Panc1 (cell line): Measurements from ENCODE around the gene CIDEA. TPM values are rescaled to one million over a fixed set of nuclear protein-coding genes. Genes with fewer than 3 reads are reported as not detected.

ENCODE experiments used
- ATAC-seq: fragments of 200-7000 bp; cut with Tn5 transposase; 2 replicates; pipeline ENCODE4 v1.9.1; 2020; ENCODE audit warnings: mild to moderate bottlenecking, moderate library complexity
- BruUV-seq: library from RNA; stranded (reverse); fragments of 400-500 nt; replicated peaks from 2 replicates; lab custom pipeline; 2021; lab: Mats Ljungman, UMichigan
- CTCF ChIA-PET: fragments of 300-600 bp; sonication (Branson Sonifier 250); formaldehyde crosslinking; loops from one replicate; lab custom pipeline; 2022; ENCODE audit warnings: antibody characterized with exemption; lab: Charles Lee
- POLR2A ChIA-PET: fragments of 300-600 bp; sonication (Branson Sonifier 250); formaldehyde crosslinking; loops from one replicate; lab custom pipeline; 2022; ENCODE audit warnings: antibody characterized with exemption; lab: Charles Lee
- DNase-seq: peaks from one replicate; pipeline ENCODE4 v3.0.0-alpha.2; 2010; ENCODE audit warnings: low read depth, low spot score
- H3K27ac ChIP-seq: 2 replicates; pipeline ENCODE4 v1.5.1; 2011; ENCODE audit warnings: mild to moderate bottlenecking, low read length, inconsistent platforms
- H3K27me3 ChIP-seq: fragments of 200-500 bp; sonication (Bioruptor generic); 2 replicates; pipeline ENCODE4 v1.6.0; 2014; ENCODE audit warnings: low read length, inconsistent platforms; ENCODE audit not compliant: control insufficient read depth, insufficient read depth
- H3K36me3 ChIP-seq: fragments of 200-500 bp; sonication (Bioruptor generic); 2 replicates; pipeline ENCODE4 v1.5.1; 2014; ENCODE audit warnings: inconsistent platforms, mild to moderate bottlenecking, low read length, moderate library complexity; ENCODE audit not compliant: control insufficient read depth, insufficient read depth
- H3K4me1 ChIP-seq: 2 replicates; pipeline ENCODE4 v1.5.1; 2011; ENCODE audit warnings: inconsistent platforms, mild to moderate bottlenecking, low read length, moderate library complexity; ENCODE audit not compliant: control insufficient read depth, insufficient read depth
- H3K4me3 ChIP-seq, 2 experiments: 2 replicates each; pipeline ENCODE4 v1.5.1; 2011 to 2012; ENCODE audit warnings: low read depth in 2 of 2, low read length in 2 of 2, mild to moderate bottlenecking in 2 of 2, inconsistent platforms in 1 of 2, moderate library complexity in 1 of 2
- H3K9me3 ChIP-seq: fragments of 200-500 bp; sonication (Bioruptor generic); 2 replicates; pipeline ENCODE4 v1.5.1; 2014; ENCODE audit warnings: low read depth, mild to moderate bottlenecking, inconsistent platforms, low read length, moderate library complexity; ENCODE audit not compliant: control insufficient read depth, insufficient read depth
- POLR2AphosphoS5 ChIP-seq: IDR thresholded peaks from 2 replicates; pipeline ENCODE4 v1.6.1; 2012; ENCODE audit warnings: mild to moderate bottlenecking, low read depth, low read length, moderate library complexity
- SIN3A ChIP-seq: IDR thresholded peaks from 2 replicates; pipeline ENCODE4 v1.6.1; 2012; ENCODE audit warnings: low read depth, mild to moderate bottlenecking, low read length, moderate library complexity, borderline replicate concordance; ENCODE audit not compliant: insufficient read depth
- TCF7L2 ChIP-seq: IDR thresholded peaks from 2 replicates; pipeline ENCODE4 v1.6.1; 2011; ENCODE audit warnings: mild to moderate bottlenecking, low read depth, low read length, inconsistent platforms
- in situ Hi-C: cut with HindIII; loops from 2 replicates; pipeline ENCODE4 v1.10.0; 2016; ENCODE audit warnings: low sequenced_read_pairs, low pct_unique_long_range_greater_than_20kb
- intact Hi-C: fragments of 100-400 bp; cut with micrococcal nuclease; formaldehyde crosslinking; loops from one replicate; pipeline ENCODE4 v1.10.0; 2022; ENCODE audit not compliant: unreplicated experiment
- total RNA-seq: library from RNA; stranded (reverse); gene quantifications from one replicate; pipeline ENCODE4 v1.2.1, GENCODE V29; 2021; ENCODE audit not compliant: unreplicated experiment
- TF ChIP-seq, protein P1 (sequence below): fragments of 450-650 bp; IDR thresholded peaks from 2 replicates; pipeline ENCODE4 v1.5.1; 2017; ENCODE audit warnings: mild to moderate bottlenecking
- TF ChIP-seq, protein P2 (sequence below), 2 experiments: IDR thresholded peaks; 2 replicates each; pipeline ENCODE4 v1.6.1; 2011 to 2012; ENCODE audit warnings: low read depth in 2 of 2, control low read depth in 1 of 2, low read length in 1 of 2, mild to moderate bottlenecking in 1 of 2, moderate library complexity in 1 of 2; ENCODE audit not compliant: insufficient read depth in 1 of 2

The CIDEA gene
- total RNA-seq, 1 experiment from 2014 or later = not detected

DNA sequence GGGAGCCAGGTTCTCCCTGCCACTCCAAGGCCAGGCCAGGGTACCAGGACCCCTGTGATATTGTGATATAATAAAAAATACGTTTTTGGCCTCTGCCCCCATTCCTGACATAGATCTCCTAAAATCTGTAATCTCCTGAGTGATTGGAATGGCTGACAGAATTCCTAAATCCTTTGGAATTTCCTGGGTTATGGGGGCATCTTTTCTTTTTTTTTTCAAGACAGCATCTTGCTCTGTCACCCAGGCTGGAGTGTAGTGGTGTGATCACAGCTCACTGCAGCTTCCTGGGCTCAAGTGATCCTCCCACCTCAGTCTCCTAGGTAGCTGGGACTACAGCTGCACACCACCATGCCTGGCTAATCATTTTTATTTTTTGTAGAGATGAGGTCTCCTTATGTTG lies 27.7 kb downstream of the CIDEA start:
- DNase-seq (no peak), ATAC-seq (no peak)
- no peaks in the 10 kb centered on the region for H3K36me3 ChIP-seq
- H3K27ac ChIP-seq = no peak overlapping the region
- BruUV-seq = no TSS peak
- no peaks in the 10 kb centered on the region for H3K27me3 ChIP-seq
- in situ Hi-C loops = no loop called here
- ChIA-PET POLR2A (interaction anchor here (0.6 kb wide), 1 partner anchor 27 kb away, joined by 5 read pairs; no protein-coding TSS in a partner anchor), CTCF (no interaction called here)
- no peaks in the 10 kb centered on the region for H3K9me3 ChIP-seq
- intact Hi-C loops = no loop called here
- H3K4me1 ChIP-seq = no peaks in the 10 kb centered on the region
- no peak overlapping the region for H3K4me3 ChIP-seq
- TF ChIP-seq, protein P1, sequence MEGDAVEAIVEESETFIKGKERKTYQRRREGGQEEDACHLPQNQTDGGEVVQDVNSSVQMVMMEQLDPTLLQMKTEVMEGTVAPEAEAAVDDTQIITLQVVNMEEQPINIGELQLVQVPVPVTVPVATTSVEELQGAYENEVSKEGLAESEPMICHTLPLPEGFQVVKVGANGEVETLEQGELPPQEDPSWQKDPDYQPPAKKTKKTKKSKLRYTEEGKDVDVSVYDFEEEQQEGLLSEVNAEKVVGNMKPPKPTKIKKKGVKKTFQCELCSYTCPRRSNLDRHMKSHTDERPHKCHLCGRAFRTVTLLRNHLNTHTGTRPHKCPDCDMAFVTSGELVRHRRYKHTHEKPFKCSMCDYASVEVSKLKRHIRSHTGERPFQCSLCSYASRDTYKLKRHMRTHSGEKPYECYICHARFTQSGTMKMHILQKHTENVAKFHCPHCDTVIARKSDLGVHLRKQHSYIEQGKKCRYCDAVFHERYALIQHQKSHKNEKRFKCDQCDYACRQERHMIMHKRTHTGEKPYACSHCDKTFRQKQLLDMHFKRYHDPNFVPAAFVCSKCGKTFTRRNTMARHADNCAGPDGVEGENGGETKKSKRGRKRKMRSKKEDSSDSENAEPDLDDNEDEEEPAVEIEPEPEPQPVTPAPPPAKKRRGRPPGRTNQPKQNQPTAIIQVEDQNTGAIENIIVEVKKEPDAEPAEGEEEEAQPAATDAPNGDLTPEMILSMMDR = no peak
- TF ChIP-seq TCF7L2 = no peak

DNA sequence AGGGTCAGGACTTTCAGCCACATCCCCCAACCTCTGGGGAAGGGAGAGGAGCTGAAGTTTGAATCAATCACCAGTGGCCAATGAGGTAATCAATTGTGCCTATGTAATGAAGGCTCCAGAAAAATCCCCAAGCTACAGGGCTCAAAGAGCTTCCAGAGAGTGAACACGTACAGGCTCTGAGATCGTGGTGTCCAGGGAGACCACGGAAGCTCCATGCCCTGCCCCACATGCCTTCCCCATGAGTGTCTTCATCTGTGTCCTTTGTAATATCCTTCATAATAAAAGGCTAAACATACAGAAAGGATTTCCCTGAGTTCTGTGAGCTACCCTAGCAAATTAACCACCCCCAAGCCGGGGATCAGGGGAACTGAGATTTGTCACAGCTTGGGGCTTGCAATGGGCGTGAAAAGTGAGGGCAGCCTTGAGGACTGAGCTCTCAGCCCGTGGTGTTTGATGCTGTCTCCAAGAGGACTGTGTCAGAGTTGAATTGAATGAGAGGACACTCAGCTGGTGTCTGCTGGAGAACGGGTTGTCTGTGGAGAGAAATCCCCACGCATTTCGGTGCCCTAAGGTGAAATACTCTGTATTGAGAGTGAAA lies 28.4 kb downstream of the CIDEA start:
- H3K9me3 ChIP-seq = no peaks in the 10 kb centered on the region
- POLR2A ChIA-PET = interaction anchor here (0.6 kb wide), 1 partner anchor 26 kb away, joined by 5 read pairs; no protein-coding TSS in a partner anchor
- intact Hi-C loops = no loop called here
- CTCF ChIA-PET = no interaction called here
- no peaks in the 10 kb centered on the region for H3K36me3 ChIP-seq
- BruUV-seq = no TSS peak
- H3K4me3 ChIP-seq = no peak overlapping the region
- TF ChIP-seq POLR2AphosphoS5 = no peak
- TF ChIP-seq, protein P1 = no peak
- no peak for TF ChIP-seq SIN3A
- TF ChIP-seq, protein P2, sequence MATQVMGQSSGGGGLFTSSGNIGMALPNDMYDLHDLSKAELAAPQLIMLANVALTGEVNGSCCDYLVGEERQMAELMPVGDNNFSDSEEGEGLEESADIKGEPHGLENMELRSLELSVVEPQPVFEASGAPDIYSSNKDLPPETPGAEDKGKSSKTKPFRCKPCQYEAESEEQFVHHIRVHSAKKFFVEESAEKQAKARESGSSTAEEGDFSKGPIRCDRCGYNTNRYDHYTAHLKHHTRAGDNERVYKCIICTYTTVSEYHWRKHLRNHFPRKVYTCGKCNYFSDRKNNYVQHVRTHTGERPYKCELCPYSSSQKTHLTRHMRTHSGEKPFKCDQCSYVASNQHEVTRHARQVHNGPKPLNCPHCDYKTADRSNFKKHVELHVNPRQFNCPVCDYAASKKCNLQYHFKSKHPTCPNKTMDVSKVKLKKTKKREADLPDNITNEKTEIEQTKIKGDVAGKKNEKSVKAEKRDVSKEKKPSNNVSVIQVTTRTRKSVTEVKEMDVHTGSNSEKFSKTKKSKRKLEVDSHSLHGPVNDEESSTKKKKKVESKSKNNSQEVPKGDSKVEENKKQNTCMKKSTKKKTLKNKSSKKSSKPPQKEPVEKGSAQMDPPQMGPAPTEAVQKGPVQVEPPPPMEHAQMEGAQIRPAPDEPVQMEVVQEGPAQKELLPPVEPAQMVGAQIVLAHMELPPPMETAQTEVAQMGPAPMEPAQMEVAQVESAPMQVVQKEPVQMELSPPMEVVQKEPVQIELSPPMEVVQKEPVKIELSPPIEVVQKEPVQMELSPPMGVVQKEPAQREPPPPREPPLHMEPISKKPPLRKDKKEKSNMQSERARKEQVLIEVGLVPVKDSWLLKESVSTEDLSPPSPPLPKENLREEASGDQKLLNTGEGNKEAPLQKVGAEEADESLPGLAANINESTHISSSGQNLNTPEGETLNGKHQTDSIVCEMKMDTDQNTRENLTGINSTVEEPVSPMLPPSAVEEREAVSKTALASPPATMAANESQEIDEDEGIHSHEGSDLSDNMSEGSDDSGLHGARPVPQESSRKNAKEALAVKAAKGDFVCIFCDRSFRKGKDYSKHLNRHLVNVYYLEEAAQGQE (IDR thresholded peaks at IDR 0.05; ENCODE audit: insufficient read depth in 1 of 2, low read depth in 2 of 2, low read length in 1 of 2) = no peak
- no peak overlapping the region for H3K27ac ChIP-seq
- in situ Hi-C loops = no loop called here
- DNase-seq (no peak), ATAC-seq (no peak)
- no peaks in the 10 kb centered on the region for H3K27me3 ChIP-seq
- no peaks in the 10 kb centered on the region for H3K4me1 ChIP-seq
